Naive thymus-derived CD4-positive, alpha-beta T cell (primary cell): ENCODE measurements around the gene CAMP. TPM values are rescaled to one million over a fixed set of nuclear protein-coding genes. Genes with fewer than 3 reads are reported as not detected.
A peak's percentile ranks its signal among the peaks of the same experiment; 100 is the strongest.

Source experiments
- ATAC-seq: fragments of 150-1000 bp; cut with Tn5 transposase; 2 replicates; pipeline ENCODE4 v1.10.0; 2021; ENCODE audit warnings: mild to moderate bottlenecking, moderate library complexity
- CTCF ChIA-PET: fragments of 350-600 bp; sonication (Branson Sonifier 250); formaldehyde crosslinking; loops from one replicate; lab custom pipeline; 2021; ENCODE audit warnings: antibody characterized with exemption; lab: Charles Lee
- POLR2A ChIA-PET: fragments of 350-600 bp; sonication (Branson Sonifier 250); formaldehyde crosslinking; loops from one replicate; lab custom pipeline; 2021; ENCODE audit warnings: antibody characterized with exemption, inconsistent platforms; lab: Charles Lee
- DNase-seq, 9 donors: peaks; one replicate each; pipeline versions ENCODE4 v3.0.0 to v3.0.0-alpha.2; 2020 to 2022; ENCODE audit warnings: mixed read lengths in 1 of 9
- H3K27ac ChIP-seq: one replicate; pipeline ENCODE4 v1.7.0; 2013; ENCODE audit warnings: mild to moderate bottlenecking, low read depth, low read length, moderate library complexity
- H3K27me3 ChIP-seq, 2 donors: one replicate each; pipeline ENCODE4 v1.7.0; 2013; ENCODE audit warnings: low read length in 2 of 2, mild to moderate bottlenecking in 2 of 2, moderate library complexity in 2 of 2; ENCODE audit not compliant: control insufficient read depth in 2 of 2, insufficient read depth in 2 of 2
- H3K36me3 ChIP-seq, 3 experiments: 1 replicate in 2 of 3; 2 replicates in 1 of 3; pipeline ENCODE4 v1.7.0; 2013; ENCODE audit warnings: low read length in 3 of 3, mild to moderate bottlenecking in 3 of 3, moderate library complexity in 1 of 3; ENCODE audit not compliant: insufficient read depth in 3 of 3, control insufficient read depth in 2 of 3
- H3K4me1 ChIP-seq, 2 donors: one replicate each; pipeline ENCODE4 v1.7.0; 2013; ENCODE audit warnings: low read length in 2 of 2, mild to moderate bottlenecking in 2 of 2, moderate library complexity in 1 of 2; ENCODE audit not compliant: control insufficient read depth in 2 of 2, insufficient read depth in 2 of 2
- H3K4me3 ChIP-seq: 2 replicates; pipeline ENCODE4 v1.7.0; 2013; ENCODE audit warnings: mild to moderate bottlenecking, low read length
- H3K9me3 ChIP-seq, 3 experiments: 1 replicate in 2 of 3; 2 replicates in 1 of 3; pipeline ENCODE4 v1.7.0; 2013; ENCODE audit warnings: low read length in 3 of 3; ENCODE audit not compliant: control insufficient read depth in 2 of 3
- H3K27ac Mint-ChIP-seq, 9 donors: one replicate each; pipeline ENCODE4 v1.8.0; 2020 to 2022; ENCODE audit warnings: mixed read lengths in 9 of 9, mild to moderate bottlenecking in 8 of 9, moderate library complexity in 5 of 9, inconsistent platforms in 2 of 9
- H3K27me3 Mint-ChIP-seq, 5 donors: one replicate each; pipeline ENCODE4 v1.8.0; 2021 to 2022; ENCODE audit warnings: mixed read lengths in 5 of 5, mild to moderate bottlenecking in 1 of 5
- H3K36me3 Mint-ChIP-seq, 5 donors: one replicate each; pipeline ENCODE4 v1.8.0; 2020 to 2022; ENCODE audit warnings: mixed read lengths in 5 of 5, mild to moderate bottlenecking in 3 of 5, inconsistent platforms in 1 of 5
- H3K4me1 Mint-ChIP-seq, 7 donors: one replicate each; pipeline ENCODE4 v1.8.0; 2020 to 2022; ENCODE audit warnings: mixed read lengths in 7 of 7, mild to moderate bottlenecking in 3 of 7, inconsistent platforms in 1 of 7
- H3K4me3 Mint-ChIP-seq, 10 donors: one replicate each; pipeline ENCODE4 v1.8.0; 2020 to 2022; ENCODE audit warnings: mild to moderate bottlenecking in 10 of 10, mixed read lengths in 10 of 10, moderate library complexity in 6 of 10, inconsistent platforms in 2 of 10
- H3K9me3 Mint-ChIP-seq, 11 donors: one replicate each; pipeline ENCODE4 v1.8.0; 2020 to 2022; ENCODE audit warnings: mixed read lengths in 11 of 11, mild to moderate bottlenecking in 4 of 11, inconsistent platforms in 1 of 11, moderate library complexity in 1 of 11
- intact Hi-C, 2 donors: fragments of 100-400 bp; cut with micrococcal nuclease; formaldehyde crosslinking; loops; one replicate each; pipeline ENCODE4 v1.15.1; 2023
- polyA plus RNA-seq, 2 donors: library from polyadenylated mRNA; unstranded; fragments of 300-500 nt; fragmentation: Illumina TruSeq; gene quantifications; one replicate each; pipeline ENCODE4 v1.2.3, GENCODE V29; 2021
- total RNA-seq, 6 experiments: library from RNA in 5 of 6; stranded (reverse) in 5 of 6; gene quantifications; 1 replicate in 5 of 6; 2 replicates in 1 of 6; pipeline ENCODE4 v1.2.3 and lab custom pipeline; 2021 to 2026

The CAMP gene
- total and polyA plus RNA-seq, 7 experiments from 2014 or later, result 0.54 TPM; not detected in 6

DNA sequence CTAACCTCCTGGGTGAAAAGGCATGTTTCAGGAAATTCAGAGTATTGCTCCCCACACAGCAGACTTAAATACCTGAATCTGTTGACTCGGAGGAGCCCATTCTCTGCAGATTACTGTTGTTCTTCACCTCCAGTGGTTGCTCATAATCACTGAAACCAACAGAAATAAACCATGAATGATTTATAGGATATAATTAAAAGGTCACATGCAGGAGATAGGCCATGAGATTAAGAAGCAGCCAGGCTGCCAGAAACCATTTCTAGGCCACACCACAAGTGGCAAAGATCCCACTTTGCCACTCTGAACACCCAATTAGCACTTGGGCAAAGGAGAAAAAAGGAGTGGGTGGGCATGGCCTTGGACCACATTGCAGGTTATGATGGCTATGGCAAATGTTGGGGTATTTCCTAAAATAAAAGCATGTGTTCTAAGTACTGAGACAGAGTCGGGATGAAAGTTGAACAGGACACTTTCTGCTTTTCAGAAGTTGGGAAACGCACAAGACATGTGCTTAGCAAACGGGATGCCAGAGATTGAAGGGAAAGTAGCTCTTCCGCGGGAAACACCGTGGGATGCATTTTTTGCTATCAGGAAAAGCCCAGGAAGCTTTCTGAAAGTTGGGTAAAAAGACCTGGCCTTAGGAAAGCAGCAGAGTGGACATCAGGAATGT is 36.5 kb upstream of the CAMP start:
- DNase-seq (no peak), ATAC-seq (no peak)
- Mint-ChIP-seq H3K4me1 (peaks cover 6 to 49% (median 13%) of the 10 kb centered on the region in 7 donors), H3K27me3 (peaks cover 0 to 21% (median 17%) of the 10 kb centered on the region in 5 donors), H3K9me3 (no peaks in the 10 kb centered on the region), H3K36me3 (peaks cover 0 to 31% (median 0%) of the 10 kb centered on the region in 5 donors), H3K4me3 (peak overlapping the region; percentile 49 to 94 (median 82)), H3K27ac (peak overlapping the region in 3 of 9 donors; percentile 8 to 56 (median 9))
- H3K9me3 ChIP-seq, result no peaks in the 10 kb centered on the region
- intact Hi-C loops, result loop anchor here in 1 of 2 donors (5.0 kb wide), 3 partner anchors 471 to 1286 kb away; partner anchors contain the start of genes ARIH2 and DAG1
- ChIA-PET POLR2A (no interaction called here), CTCF (no interaction called here)
- H3K4me1 ChIP-seq, result peaks cover 4 to 6% of the 10 kb centered on the region in 2 donors
- no peak overlapping the region for H3K4me3 ChIP-seq
- no peak overlapping the region for H3K27ac ChIP-seq
- H3K27me3 ChIP-seq, result no peaks in the 10 kb centered on the region
- H3K36me3 ChIP-seq, result no peaks in the 10 kb centered on the region

DNA sequence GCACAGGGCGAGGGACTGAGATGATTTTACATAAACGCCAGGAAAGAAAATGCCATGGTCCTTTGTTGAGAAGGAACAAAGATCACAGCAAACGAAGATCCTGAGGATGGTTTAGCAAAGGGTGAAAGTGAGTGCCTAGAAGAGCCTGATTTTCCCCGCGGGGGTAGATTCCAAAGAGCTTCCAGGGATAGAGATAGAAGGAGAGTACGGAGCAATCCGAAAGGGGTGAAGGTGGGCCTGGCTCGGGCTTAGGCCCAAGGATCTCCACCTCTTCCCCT is 36.1 kb upstream of the CAMP start:
- ATAC-seq (no peak), DNase-seq (no peak)
- H3K9me3 ChIP-seq, result no peaks in the 10 kb centered on the region
- Mint-ChIP-seq H3K4me1 (peaks cover 6 to 45% (median 13%) of the 10 kb centered on the region in 7 donors), H3K9me3 (no peaks in the 10 kb centered on the region), H3K4me3 (peak overlapping the region; percentile 49 to 94 (median 82)), H3K36me3 (peaks cover 0 to 26% (median 0%) of the 10 kb centered on the region in 5 donors), H3K27me3 (peaks cover 0 to 21% (median 15%) of the 10 kb centered on the region in 5 donors), H3K27ac (peak overlapping the region in 3 of 9 donors; percentile 8 to 56 (median 9))
- POLR2A ChIA-PET, result no interaction called here
- CTCF ChIA-PET, result no interaction called here
- H3K4me3 ChIP-seq, result peak overlapping the region; percentile 35
- no peaks in the 10 kb centered on the region for H3K36me3 ChIP-seq
- no peak overlapping the region for H3K27ac ChIP-seq
- H3K4me1 ChIP-seq, result peaks cover 4 to 6% of the 10 kb centered on the region in 2 donors
- intact Hi-C loops, result loop anchor here in 1 of 2 donors (5.0 kb wide), 3 partner anchors 470 to 1285 kb away; partner anchors contain the start of genes ARIH2 and DAG1
- H3K27me3 ChIP-seq, result no peaks in the 10 kb centered on the region

GRCh38 chr3:48187579-48188265 is 35.6 kb upstream of the CAMP start:
- peaks cover 0 to 21% (median 14%) of the 10 kb centered on the region in 5 donors for H3K27me3 Mint-ChIP-seq
- H3K27ac Mint-ChIP-seq, result peak overlapping the region in 2 of 9 donors; percentile 60 to 84
- Histone ChIP-seq H3K36me3 (no peaks in the 10 kb centered on the region), H3K4me3 (peak overlapping the region; percentile 88), H3K27ac (no peak overlapping the region), H3K9me3 (no peaks in the 10 kb centered on the region), H3K4me1 (peaks cover 4 to 6% of the 10 kb centered on the region in 2 donors), H3K27me3 (no peaks in the 10 kb centered on the region)
- peaks cover 0 to 23% (median 0%) of the 10 kb centered on the region in 5 donors for H3K36me3 Mint-ChIP-seq
- peaks cover 6 to 40% (median 13%) of the 10 kb centered on the region in 7 donors for H3K4me1 Mint-ChIP-seq
- no peaks in the 10 kb centered on the region for H3K9me3 Mint-ChIP-seq
- intact Hi-C loops, result loop anchor here (1.0 to 5.0 kb wide), 17 partner anchors 54 to 1285 kb away; partner anchors contain the start of genes CCDC51 (in 2 of the 2), NME6 (in 2 of the 2), PFKFB4 (in 2 of the 2) and TMA7 (in 2 of the 2)
- H3K4me3 Mint-ChIP-seq, result peak overlapping the region; percentile 89 to 96 (median 94)
- DNase-seq (peak in 2 of 9 donors; percentile 30 to 67), ATAC-seq (peak; percentile 7)
- CTCF ChIA-PET, result interaction anchor here (0.5 to 1.2 kb wide), 3 partner anchors 11 to 249 kb away, joined by 3 to 7 read pairs (median 3); no protein-coding TSS in a partner anchor
- POLR2A ChIA-PET, result interaction anchor here (0.9 kb wide), 1 partner anchor 54 kb away, joined by 4 read pairs; the partner anchor contains the start of gene ZNF589

- Mint-ChIP-seq H3K36me3 (peaks cover 0 to 20% (median 0%) of the 10 kb centered on the region in 5 donors), H3K4me1 (peaks cover 6 to 36% (median 13%) of the 10 kb centered on the region in 7 donors), H3K9me3 (no peaks in the 10 kb centered on the region), H3K27me3 (peaks cover 0 to 21% (median 14%) of the 10 kb centered on the region in 5 donors), H3K27ac (peak within 1 kb of the TSS in 8 of 9 donors; percentile 8 to 84 (median 66)), H3K4me3 (peak within 1 kb of the TSS; percentile 89 to 96 (median 94))
- H3K27ac ChIP-seq, result peak within 1 kb of the TSS; percentile 57
- peak within 1 kb of the TSS; percentile 88 for H3K4me3 ChIP-seq
- POLR2A ChIA-PET, result interaction anchor here (0.9 kb wide), 1 partner anchor 53 kb away, joined by 4 read pairs; the partner anchor contains the start of gene ZNF589
- no peaks in the 10 kb centered on the region for H3K27me3 ChIP-seq
- DNase-seq (peak; percentile 69 to 94 (median 87)), ATAC-seq (peak; percentile 100)
- CTCF ChIA-PET, result interaction anchor here (0.5 to 1.2 kb wide), 4 partner anchors 10 to 402 kb away, joined by 3 to 7 read pairs (median 3); no protein-coding TSS in a partner anchor
- intact Hi-C loops, result loop anchor here (1.0 to 5.0 kb wide), 17 partner anchors 53 to 1284 kb away; partner anchors contain the start of genes CCDC51 (in 2 of the 2), NME6 (in 2 of the 2), PFKFB4 (in 2 of the 2) and TMA7 (in 2 of the 2)
- H3K9me3 ChIP-seq, result no peaks in the 10 kb centered on the region
- no peaks in the 10 kb centered on the region for H3K36me3 ChIP-seq
- H3K4me1 ChIP-seq, result peaks cover 4 to 6% of the 10 kb centered on the region in 2 donors
These were observed 34.8 kb upstream of the CAMP start, which contains the start of gene CDC25A for GRCh38 chr3:48188266-48189201. TSS of gene CDC25A (minus strand) at chr3:48188417. CDS start at chr3:48187947, 470 bp downstream.

DNA sequence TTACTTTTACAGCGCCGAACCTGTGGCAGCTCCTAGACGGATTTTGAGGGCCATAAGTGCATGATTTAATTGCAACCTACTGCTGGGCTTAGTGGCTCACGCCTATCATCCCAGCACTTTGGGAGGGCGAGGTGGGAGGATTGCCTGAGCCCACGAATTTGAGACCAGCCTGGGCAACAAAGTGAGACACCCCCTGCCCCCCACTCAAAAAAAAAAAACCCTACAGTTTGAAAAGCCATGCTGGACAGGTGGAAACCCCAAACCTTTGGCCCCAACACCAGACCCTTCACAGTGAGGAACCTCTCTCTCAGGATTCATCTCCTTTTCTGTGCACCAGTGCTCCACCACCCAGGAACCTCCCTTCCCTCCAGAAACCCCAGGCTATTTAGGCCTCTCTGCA is 34.0 kb upstream of the CAMP start:
- H3K27ac ChIP-seq, result no peak overlapping the region
- H3K27me3 ChIP-seq, result no peaks in the 10 kb centered on the region
- H3K36me3 ChIP-seq, result no peaks in the 10 kb centered on the region
- Mint-ChIP-seq H3K4me3 (peak overlapping the region in 7 of 10 donors; percentile 20 to 96 (median 94)), H3K36me3 (peaks cover 0 to 17% (median 0%) of the 10 kb centered on the region in 5 donors), H3K27ac (no peak overlapping the region), H3K4me1 (peaks cover 6 to 32% (median 13%) of the 10 kb centered on the region in 7 donors), H3K9me3 (no peaks in the 10 kb centered on the region), H3K27me3 (peaks cover 7 to 21% (median 10%) of the 10 kb centered on the region in 5 donors)
- no peaks in the 10 kb centered on the region for H3K9me3 ChIP-seq
- CTCF ChIA-PET, result no interaction called here
- ATAC-seq (no peak), DNase-seq (no peak)
- POLR2A ChIA-PET, result no interaction called here
- no peak overlapping the region for H3K4me3 ChIP-seq
- H3K4me1 ChIP-seq, result peaks cover 4 to 6% of the 10 kb centered on the region in 2 donors
- intact Hi-C loops, result loop anchor here in 1 of 2 donors (2.0 to 5.0 kb wide), 7 partner anchors 251 to 1283 kb away; partner anchors contain the start of genes ARIH2, CCDC51, DAG1 and ELP6
